Stimulated activated CD4-positive, alpha-beta T cell treated with anti-CD3 and anti-CD28 coated beads, TNF-alpha, amount 100 ng/mL, for 24 hours (primary cell): Measurements from ENCODE around the gene MAPKAPK2.
A peak's percentile ranks its signal among the peaks of the same experiment; 100 is the strongest.
"Not testable (repeated sequence)": the region's sequence is repeated elsewhere in the genome, so short reads cannot be mapped to it uniquely, and the experiment has no call there.

Experiments
- DNase-seq, 3 experiments: peaks; one replicate each; pipeline ENCODE4 v3.0.0-alpha.2; 2020; ENCODE audit warnings: low read depth in 3 of 3

MAPKAPK2 gene

GRCh38 chr1:206684478-206685333, at the start of gene MAPKAPK2:
MAPKAPK2 (plus strand) TSS chr1:206684905; CDS start chr1:206685230, 325 bp downstream.
- peak; percentile 50 to 68 (median 56) for DNase-seq

GRCh38 chr1:206635080-206635977, 49.4 kb upstream of the MAPKAPK2 start, which contains the start of gene DYRK3:
DYRK3 (plus strand) TSS chr1:206635536; CDS start chr1:206635704, 168 bp downstream.
- peak; percentile 81 to 93 (median 87) for DNase-seq

GRCh38 chr1:206635978-206636345, 48.7 kb upstream of the MAPKAPK2 start:
- DNase-seq, result no peak

GRCh38 chr1:206636671-206637070, 48.0 kb upstream of the MAPKAPK2 start:
- no peak for DNase-seq

- no peak for DNase-seq
Measured at GRCh38 chr1:206637605-206638004, 47.1 kb upstream of the MAPKAPK2 start.

- not testable (repeated sequence) for DNase-seq
Measured at GRCh38 chr1:206642074-206642473, 42.6 kb upstream of the MAPKAPK2 start.

- no peak for DNase-seq
Measured at GRCh38 chr1:206643118-206643698, 41.5 kb upstream of the MAPKAPK2 start.

- DNase-seq, result no peak
Measured at GRCh38 chr1:206646504-206646903, 38.2 kb upstream of the MAPKAPK2 start.

GRCh38 chr1:206647224-206647623, 37.5 kb upstream of the MAPKAPK2 start:
- DNase-seq, result no peak

- no peak for DNase-seq
Measured at GRCh38 chr1:206649261-206649921, 35.3 kb upstream of the MAPKAPK2 start.

- DNase-seq, result no peak
Measured at GRCh38 chr1:206651014-206651413, 33.7 kb upstream of the MAPKAPK2 start.

- DNase-seq, result no peak
Measured at GRCh38 chr1:206651958-206652890, 32.5 kb upstream of the MAPKAPK2 start.

- no peak for DNase-seq
Measured at GRCh38 chr1:206653715-206654459, 30.8 kb upstream of the MAPKAPK2 start.

GRCh38 chr1:206654828-206655227, 29.9 kb upstream of the MAPKAPK2 start:
- no peak for DNase-seq

- DNase-seq, result no peak
Measured at GRCh38 chr1:206655471-206655882, 29.2 kb upstream of the MAPKAPK2 start.

- no peak for DNase-seq
Measured at GRCh38 chr1:206656936-206657335, 27.8 kb upstream of the MAPKAPK2 start.

GRCh38 chr1:206657751-206658150, 27.0 kb upstream of the MAPKAPK2 start:
- DNase-seq, result no peak

GRCh38 chr1:206658264-206658980, 26.3 kb upstream of the MAPKAPK2 start:
- DNase-seq, result peak in 2 of 3 experiments; percentile 14 to 51

GRCh38 chr1:206658981-206659273, 25.8 kb upstream of the MAPKAPK2 start:
- no peak for DNase-seq
